ENCODE data around the gene PLAAT2.
"Not testable (repeated sequence)": the region's sequence is repeated elsewhere in the genome, so short reads cannot be mapped to it uniquely, and the experiment has no call there.

Gene PLAAT2

GRCh38 chr11:63543711-63544110 lies 19.5 kb downstream of the PLAAT2 start:
- Mint-ChIP-seq H3K9me3 (ENCODE audit: low read depth) (no peaks in the 10 kb centered on the region), H3K4me1 (ENCODE audit: low read depth) (peaks cover 49% of the 10 kb centered on the region), H3K4me3 (no peak overlapping the region), H3K27ac (peak overlapping the region; percentile 42), H3K27me3 (no peaks in the 10 kb centered on the region), H3K36me3 (peaks cover 6% of the 10 kb centered on the region)

GRCh38 chr11:63542506-63542905 lies 20.7 kb downstream of the PLAAT2 start:
- not testable (repeated sequence) for H3K36me3 Mint-ChIP-seq; H3K27me3 Mint-ChIP-seq; H3K9me3 Mint-ChIP-seq (ENCODE audit: low read depth); H3K4me3 Mint-ChIP-seq
- Mint-ChIP-seq H3K27ac (peak overlapping the region; percentile 41), H3K4me1 (ENCODE audit: low read depth) (peaks cover 58% of the 10 kb centered on the region)

- peak overlapping the region; percentile 95 for H3K27ac Mint-ChIP-seq
- peaks cover 4% of the 10 kb centered on the region for H3K36me3 Mint-ChIP-seq
- H3K4me3 Mint-ChIP-seq = peak overlapping the region; percentile 94
- H3K4me1 Mint-ChIP-seq (ENCODE audit: low read depth) = peaks cover 86% of the 10 kb centered on the region
- no peaks in the 10 kb centered on the region for H3K9me3 Mint-ChIP-seq (ENCODE audit: low read depth)
- H3K27me3 Mint-ChIP-seq = no peaks in the 10 kb centered on the region
Measured at GRCh38 chr11:63537293-63538101, 25.7 kb downstream of the PLAAT2 start.

GRCh38 chr11:63536669-63537292 lies 26.4 kb downstream of the PLAAT2 start, which contains the start of gene PLAAT4:
Gene PLAAT4, plus strand, starts transcription at chr11:63536808. Its CDS starts 61 bp downstream, at chr11:63536869.
- no peaks in the 10 kb centered on the region for H3K27me3 Mint-ChIP-seq
- H3K36me3 Mint-ChIP-seq = peaks cover 4% of the 10 kb centered on the region
- H3K9me3 Mint-ChIP-seq (ENCODE audit: low read depth) = no peaks in the 10 kb centered on the region
- peaks cover 86% of the 10 kb centered on the region for H3K4me1 Mint-ChIP-seq (ENCODE audit: low read depth)
- H3K4me3 Mint-ChIP-seq = peak within 1 kb of the TSS; percentile 94
- peak within 1 kb of the TSS; percentile 95 for H3K27ac Mint-ChIP-seq

GRCh38 chr11:63535734-63536133 lies 27.4 kb downstream of the PLAAT2 start:
- Mint-ChIP-seq H3K36me3 (peaks cover 4% of the 10 kb centered on the region), H3K9me3 (ENCODE audit: low read depth) (no peaks in the 10 kb centered on the region), H3K4me1 (ENCODE audit: low read depth) (peaks cover 90% of the 10 kb centered on the region), H3K27me3 (no peaks in the 10 kb centered on the region), H3K4me3 (peak overlapping the region; percentile 94), H3K27ac (peak overlapping the region; percentile 95)

- Mint-ChIP-seq H3K4me1 (ENCODE audit: low read depth) (peaks cover 88% of the 10 kb centered on the region), H3K4me3 (peak overlapping the region; percentile 94), H3K27me3 (no peaks in the 10 kb centered on the region), H3K36me3 (peaks cover under 1% of the 10 kb centered on the region), H3K9me3 (ENCODE audit: low read depth) (no peaks in the 10 kb centered on the region), H3K27ac (peak overlapping the region; percentile 80)
Measured at GRCh38 chr11:63534895-63535461, 28.2 kb downstream of the PLAAT2 start.

- peak overlapping the region; percentile 78 for H3K27ac Mint-ChIP-seq
Measured at GRCh38 chr11:63534076-63534475, 29.1 kb downstream of the PLAAT2 start.

GRCh38 chr11:63532799-63533475 lies 30.2 kb downstream of the PLAAT2 start:
- Mint-ChIP-seq H3K27ac (no peak overlapping the region), H3K27me3 (no peaks in the 10 kb centered on the region), H3K36me3 (no peaks in the 10 kb centered on the region), H3K4me3 (no peak overlapping the region), H3K9me3 (ENCODE audit: low read depth) (no peaks in the 10 kb centered on the region), H3K4me1 (ENCODE audit: low read depth) (peaks cover 81% of the 10 kb centered on the region)

More at GRCh38 chr11:63534076-63534475, 29.1 kb downstream of the PLAAT2 start:
- Mint-ChIP-seq H3K27me3 (no peaks in the 10 kb centered on the region), H3K9me3 (ENCODE audit: low read depth) (no peaks in the 10 kb centered on the region), H3K4me3 (no peak overlapping the region), H3K4me1 (ENCODE audit: low read depth) (peaks cover 89% of the 10 kb centered on the region), H3K36me3 (no peaks in the 10 kb centered on the region)

GRCh38 chr11:63532117-63532516 lies 31.1 kb downstream of the PLAAT2 start:
- H3K27me3 Mint-ChIP-seq = no peaks in the 10 kb centered on the region
- no peaks in the 10 kb centered on the region for H3K9me3 Mint-ChIP-seq (ENCODE audit: low read depth)
- H3K27ac Mint-ChIP-seq = peak overlapping the region; percentile 28
- H3K4me3 Mint-ChIP-seq = peak overlapping the region; percentile 65
- H3K36me3 Mint-ChIP-seq = no peaks in the 10 kb centered on the region
- peaks cover 73% of the 10 kb centered on the region for H3K4me1 Mint-ChIP-seq (ENCODE audit: low read depth)

- Mint-ChIP-seq H3K4me1 (ENCODE audit: low read depth) (peaks cover 66% of the 10 kb centered on the region), H3K4me3 (peak overlapping the region; percentile 72), H3K27ac (peak overlapping the region; percentile 85)
- not testable (repeated sequence) for H3K9me3 Mint-ChIP-seq (ENCODE audit: low read depth); H3K36me3 Mint-ChIP-seq; H3K27me3 Mint-ChIP-seq
Measured at GRCh38 chr11:63531074-63531792, 31.9 kb downstream of the PLAAT2 start.

GRCh38 chr11:63530021-63530420 lies 33.2 kb downstream of the PLAAT2 start:
- no peaks in the 10 kb centered on the region for H3K36me3 Mint-ChIP-seq
- H3K4me3 Mint-ChIP-seq = no peak overlapping the region
- H3K4me1 Mint-ChIP-seq (ENCODE audit: low read depth) = peaks cover 55% of the 10 kb centered on the region
- H3K27me3 Mint-ChIP-seq = no peaks in the 10 kb centered on the region
- H3K9me3 Mint-ChIP-seq (ENCODE audit: low read depth) = no peaks in the 10 kb centered on the region
- H3K27ac Mint-ChIP-seq = peak overlapping the region; percentile 62

- peaks cover 50% of the 10 kb centered on the region for H3K4me1 Mint-ChIP-seq (ENCODE audit: low read depth)
- not testable (repeated sequence) for H3K27me3 Mint-ChIP-seq; H3K9me3 Mint-ChIP-seq (ENCODE audit: low read depth); H3K36me3 Mint-ChIP-seq; H3K4me3 Mint-ChIP-seq
- peak overlapping the region; percentile 25 for H3K27ac Mint-ChIP-seq
Measured at GRCh38 chr11:63529373-63529772, 33.8 kb downstream of the PLAAT2 start.

GRCh38 chr11:63528729-63529278 lies 34.4 kb downstream of the PLAAT2 start:
- Mint-ChIP-seq H3K27ac (peak overlapping the region; percentile 25), H3K4me1 (ENCODE audit: low read depth) (peaks cover 44% of the 10 kb centered on the region)
- not testable (repeated sequence) for H3K9me3 Mint-ChIP-seq (ENCODE audit: low read depth); H3K27me3 Mint-ChIP-seq; H3K4me3 Mint-ChIP-seq; H3K36me3 Mint-ChIP-seq

- H3K9me3 Mint-ChIP-seq (ENCODE audit: low read depth) = not testable (repeated sequence)
- peaks cover 38% of the 10 kb centered on the region for H3K4me1 Mint-ChIP-seq (ENCODE audit: low read depth)
Measured at GRCh38 chr11:63528156-63528555, 35.0 kb downstream of the PLAAT2 start.

More at GRCh38 chr11:63528156-63528555, 35.0 kb downstream of the PLAAT2 start:
- not testable (repeated sequence) for H3K36me3 Mint-ChIP-seq, H3K27me3 Mint-ChIP-seq, H3K27ac Mint-ChIP-seq, H3K4me3 Mint-ChIP-seq

All from activated naive CD8-positive, alpha-beta T cell (primary cell).